ENCODE data around the gene ASTN2. TPM values are rescaled to one million over a fixed set of nuclear protein-coding genes. Genes with fewer than 3 reads are reported as not detected.

Gene ASTN2
- total and polyA plus RNA-seq, 9 of the 15 experiments (the other 6 are each of a cell fraction or from before 2014, with no cell fraction given) = 0.56 to 3.5 (median 1.9) TPM

- TF ChIP-seq BCLAF1 (IDR thresholded peaks at IDR 0.05; ENCODE audit: borderline replicate concordance in 1 of 2, control insufficient read depth in 1 of 2, low read depth in 2 of 2, low read length in 1 of 2) (no peak), RNF2 (IDR thresholded peaks at IDR 0.05) (no peak), XRCC4 (IDR thresholded peaks at IDR 0.05; ENCODE audit: extremely low read depth, insufficient read depth, insufficient read length) (no peak), HDAC2 (IDR thresholded peaks at IDR 0.05) (peak; percentile 55; the same call in 1 of the 2 replicates), HINFP (tag; conservative IDR thresholded peaks at IDR 0.05; ENCODE audit: low read depth) (no peak), ZBTB12 (CRISPR knock-in tag; IDR thresholded peaks at IDR 0.05) (0 out of 2 replicates have a peak, but pooled peaks have one; percentile 27), STAG1 (CRISPR knock-in tag; IDR thresholded peaks at IDR 0.05; ENCODE audit: borderline replicate concordance) (no peak), MBD2 (IDR thresholded peaks at IDR 0.05; ENCODE audit: borderline replicate concordance, low read depth) (0 out of 2 replicates have a peak, but pooled peaks have one; percentile 42), FOXP1 (CRISPR knock-in tag; IDR thresholded peaks at IDR 0.05) (no peak), RBM25 (IDR thresholded peaks at IDR 0.05; ENCODE audit: low read depth, low read length, severe bottlenecking) (no peak), KDM1A (IDR thresholded peaks at IDR 0.05) (peak; percentile 61 to 71), ZNF511 (CRISPR knock-in tag; IDR thresholded peaks at IDR 0.05) (no peak), NCOR1 (IDR thresholded peaks at IDR 0.05) (peak; percentile 77), CHD2 (IDR thresholded peaks at IDR 0.05; ENCODE audit: low read depth, low read length) (no peak), CEBPG (CRISPR knock-in tag; IDR thresholded peaks at IDR 0.05) (no peak), CEBPG (tag; conservative IDR thresholded peaks at IDR 0.05 in 1 of 2, IDR thresholded peaks at IDR 0.05 in 1 of 2) (peak in 1 of 2 experiments; percentile 33; a peak in 1 of 4 replicates), TAF9B (IDR thresholded peaks at IDR 0.05; ENCODE audit: partially characterized antibody) (no peak), CREB5 (CRISPR knock-in tag; IDR thresholded peaks at IDR 0.05) (no peak)
These were observed 943.6 kb downstream of the ASTN2 start (continued) for GRCh38 chr9:116471093-116471906.

Data from K562 (cell line).